ENCODE results near the gene DENND1A.
A peak's percentile ranks its signal among the peaks of the same experiment; 100 is the strongest.

The DENND1A gene

DNA sequence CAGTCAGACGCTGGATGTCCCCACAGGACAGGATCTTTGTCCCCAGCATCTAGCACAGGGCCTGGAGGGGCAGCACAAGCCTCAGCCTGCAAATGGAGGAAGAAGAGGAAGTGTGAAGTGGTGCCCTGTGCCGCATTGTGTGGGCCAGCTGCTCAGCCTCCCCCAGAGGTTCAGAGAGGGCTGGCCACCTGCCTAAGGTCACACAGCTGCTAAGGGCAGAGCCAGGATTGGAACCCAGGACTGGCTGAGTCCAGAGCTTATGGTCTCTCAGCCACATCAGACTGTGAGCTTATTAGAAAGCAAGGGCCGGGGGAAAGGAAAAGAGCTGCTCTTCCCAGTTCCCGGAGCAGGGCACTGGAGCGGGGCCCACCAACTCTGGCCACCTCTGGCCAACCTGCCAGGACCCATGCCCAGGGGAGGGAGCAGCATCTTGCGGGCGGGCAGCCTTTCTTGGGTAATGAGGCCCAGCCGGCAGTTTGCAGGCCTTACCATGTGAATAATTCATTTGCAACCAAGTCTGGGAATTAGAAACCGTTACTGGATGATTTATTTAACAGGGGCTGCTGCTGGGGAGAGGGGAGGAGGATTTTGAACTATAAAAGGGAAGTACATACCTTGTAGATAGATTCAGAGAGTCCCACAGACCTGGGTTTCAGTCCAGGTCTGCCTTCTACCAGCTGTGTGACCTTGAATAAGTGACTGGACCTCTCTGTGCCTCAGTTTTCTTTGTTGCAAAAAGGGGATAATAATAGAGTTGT, 585.6 kb downstream of the DENND1A start:
- no peak for DNase-seq

- DNase-seq, result no peak
These were observed 586.3 kb downstream of the DENND1A start for GRCh38 chr9:123343443-123344191.

- no peak for DNase-seq
These were observed 587.7 kb downstream of the DENND1A start for GRCh38 chr9:123342247-123342646.

DNA sequence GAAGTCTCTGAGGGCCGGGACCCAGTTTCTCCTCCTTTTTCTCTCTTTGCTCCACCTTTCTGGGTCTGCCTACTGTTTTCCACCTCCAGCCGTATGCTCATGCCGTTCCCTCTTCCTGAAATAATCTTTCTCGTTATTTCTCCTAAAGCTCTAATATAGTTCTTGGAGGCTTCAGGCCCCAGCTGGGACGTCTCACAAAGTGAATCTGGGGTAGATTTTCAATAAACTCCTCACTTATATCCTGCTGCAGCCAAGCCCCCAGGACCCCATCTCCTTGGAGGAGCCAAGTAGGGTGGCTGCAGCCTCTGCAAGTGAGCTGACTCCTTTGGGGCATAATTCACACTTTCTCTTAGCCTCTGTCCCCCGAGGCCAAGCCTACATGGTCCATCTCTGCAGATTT, 588.1 kb downstream of the DENND1A start:
- DNase-seq, result no peak

GRCh38 chr9:123339666-123340510, 590.0 kb downstream of the DENND1A start:
- DNase-seq, result peak; percentile 69

GRCh38 chr9:123338710-123339665, 590.9 kb downstream of the DENND1A start:
- DNase-seq, result peak; percentile 76

DNA sequence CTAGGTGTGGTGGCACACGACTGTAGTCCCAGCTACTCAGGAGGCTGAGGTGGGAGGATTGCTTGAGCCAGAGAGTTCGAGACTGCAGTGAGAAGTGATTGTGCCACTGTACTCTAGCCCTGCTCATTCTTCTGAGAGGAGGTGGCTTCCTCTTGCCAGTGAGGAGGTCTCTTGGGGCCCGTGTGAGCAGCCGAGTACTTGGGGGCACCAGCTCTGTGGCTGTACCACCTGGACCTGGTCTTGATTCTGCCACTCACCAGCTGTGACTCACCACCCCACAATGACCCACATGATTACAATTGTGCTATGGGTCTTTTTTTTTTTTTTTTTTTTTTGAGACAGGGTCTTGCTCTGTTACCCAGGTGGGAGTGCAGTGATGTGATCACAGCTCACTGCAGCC, 592.0 kb downstream of the DENND1A start:
- DNase-seq, result no peak

- no peak for DNase-seq
These were observed 593.0 kb downstream of the DENND1A start for GRCh38 chr9:123336959-123337358.

DNA sequence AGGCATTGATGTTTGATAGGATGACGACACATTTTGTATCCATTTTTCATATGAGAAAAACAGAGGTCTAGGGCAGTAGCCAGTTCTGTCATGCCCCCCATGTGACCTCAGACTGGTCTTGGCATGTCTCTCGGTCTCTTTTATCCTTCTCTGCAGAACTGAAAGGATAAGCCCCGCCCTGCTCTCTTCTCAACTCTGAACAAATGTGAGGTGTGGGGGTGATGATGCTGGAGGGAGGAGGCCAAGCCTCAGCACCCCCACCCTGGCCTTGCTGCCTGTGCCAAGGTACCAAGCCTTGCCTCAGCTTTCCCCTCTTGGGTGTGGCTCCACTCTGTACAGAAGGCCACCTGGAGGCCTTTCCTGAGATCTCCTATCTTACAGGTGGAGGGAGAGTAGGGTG, 593.5 kb downstream of the DENND1A start:
- no peak for DNase-seq

DNA sequence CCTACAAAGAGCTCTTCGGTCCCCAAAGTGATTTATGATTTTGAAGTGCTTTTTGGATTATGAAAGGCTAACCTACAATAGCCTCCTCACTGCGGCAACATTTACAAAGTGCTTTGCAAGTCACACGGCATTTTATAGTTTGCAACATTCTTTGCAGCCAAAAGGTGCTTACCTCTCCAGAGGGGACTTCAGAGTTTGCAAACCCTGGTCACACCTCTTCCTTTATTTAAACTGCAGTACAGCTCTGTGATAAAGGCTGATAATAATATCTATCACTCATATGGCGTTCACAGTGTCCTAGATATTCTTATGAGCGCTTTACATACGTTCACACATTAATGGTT, 594.0 kb downstream of the DENND1A start:
- no peak for DNase-seq

GRCh38 chr9:123335193-123335985, 594.5 kb downstream of the DENND1A start:
- DNase-seq, result no peak

- no peak for DNase-seq
These were observed 595.3 kb downstream of the DENND1A start for GRCh38 chr9:123334639-123335038.

- peak; percentile 6 for DNase-seq
These were observed 596.8 kb downstream of the DENND1A start for GRCh38 chr9:123333058-123333669.

GRCh38 chr9:123331346-123332060, 598.4 kb downstream of the DENND1A start:
- DNase-seq, result no peak

Data from activated naive CD4-positive, alpha-beta T cell treated with Interleukin-2 at 50 U/mL for 16 hours (primary cell).